H1 (cell line): Measurements from ENCODE around the gene SNX33. TPM values are rescaled to one million over a fixed set of nuclear protein-coding genes. Genes with fewer than 3 reads are reported as not detected.
A peak's percentile ranks its signal among the peaks of the same experiment; 100 is the strongest.

Experiments used
- ASH2L ChIP-seq: fragments of 200-600, 300-600 bp; sonication (generic); IDR thresholded peaks from one replicate; pipeline ENCODE4 v1.7.1; 2017; ENCODE audit warnings: low read length
- BRCA1 ChIP-seq: IDR thresholded peaks from 2 replicates; pipeline ENCODE4 v1.6.1; 2012; ENCODE audit warnings: low read depth, low read length, improper control_type of control experiment
- CBX5 ChIP-seq: fragments of 300-800, 300-1000 bp; sonication (generic); IDR thresholded peaks from 2 replicates; pipeline ENCODE4 v1.7.1; 2016; ENCODE audit warnings: antibody characterized with exemption, low read length, low read depth
- CBX8 ChIP-seq: fragments of 300-800, 300-1000 bp; sonication (generic); IDR thresholded peaks from 2 replicates; pipeline ENCODE4 v1.7.1; 2016; ENCODE audit warnings: low read depth, low read length, borderline replicate concordance
- CEBPB ChIP-seq: IDR thresholded peaks from 2 replicates; pipeline ENCODE4 v1.6.1; 2012; ENCODE audit warnings: low read depth, low read length
- CHD1 ChIP-seq: IDR thresholded peaks from 2 replicates; pipeline ENCODE4 v1.6.1; 2012; ENCODE audit warnings: low read depth, low read length, improper control_type of control experiment
- CHD2 ChIP-seq: IDR thresholded peaks from 2 replicates; pipeline ENCODE4 v1.6.1; 2012; ENCODE audit warnings: low read length, improper control_type of control experiment
- CTBP2 ChIP-seq: IDR thresholded peaks from 2 replicates; pipeline ENCODE4 v1.7.0; 2011; ENCODE audit warnings: borderline replicate concordance, mild to moderate bottlenecking, moderate library complexity, mixed read lengths, low read length; ENCODE audit not compliant: insufficient read depth, insufficient read length
- E2F6 ChIP-seq: IDR thresholded peaks from 2 replicates; pipeline ENCODE4 v1.6.1; 2012; ENCODE audit warnings: inconsistent platforms
- EP300 ChIP-seq, 2 experiments: IDR thresholded peaks; 1 replicate in 1 of 2; 2 replicates in 1 of 2; pipeline ENCODE4 v1.6.1; 2011 to 2012; ENCODE audit warnings: low read depth in 2 of 2, low read length in 2 of 2, mild to moderate bottlenecking in 2 of 2, borderline replicate concordance in 1 of 2, inconsistent platforms in 1 of 2, moderate library complexity in 1 of 2
- FOSL1 ChIP-seq: IDR thresholded peaks from 2 replicates; pipeline ENCODE4 v1.6.1; 2011; ENCODE audit warnings: mild to moderate bottlenecking, low read depth, low read length, moderate library complexity; ENCODE audit not compliant: insufficient read depth
- GABPA ChIP-seq: IDR thresholded peaks from 2 replicates; pipeline ENCODE4 v1.6.1; 2011; ENCODE audit warnings: mild to moderate bottlenecking, low read length, moderate library complexity, borderline replicate concordance; ENCODE audit not compliant: insufficient read depth
- HDAC2 ChIP-seq, 2 experiments: fragments of 300-600 bp in 1 of 2; sonication (generic) in 1 of 2; IDR thresholded peaks; 2 replicates each; pipeline ENCODE4 v1.6.1; 2011 to 2012; ENCODE audit warnings: low read depth in 2 of 2, low read length in 2 of 2, mild to moderate bottlenecking in 2 of 2, moderate library complexity in 2 of 2, borderline replicate concordance in 1 of 2, inconsistent platforms in 1 of 2
- JUND ChIP-seq: IDR thresholded peaks from 2 replicates; pipeline ENCODE4 v1.6.1; 2011; ENCODE audit warnings: mild to moderate bottlenecking, improper control_type of control experiment, low read length
- KDM5A ChIP-seq: fragments of 200-600 bp; IDR thresholded peaks from 2 replicates; pipeline ENCODE4 v1.7.1; 2012; ENCODE audit warnings: mild to moderate bottlenecking, low read length, inconsistent platforms, mixed read lengths
- SP2 ChIP-seq: IDR thresholded peaks from 2 replicates; pipeline ENCODE4 v1.6.1; 2012; ENCODE audit warnings: mild to moderate bottlenecking, low read length, inconsistent platforms
- TAF1 ChIP-seq: IDR thresholded peaks from 2 replicates; pipeline ENCODE4 v1.6.1; 2011; ENCODE audit warnings: mild to moderate bottlenecking, low read depth, low read length
- TBP ChIP-seq: IDR thresholded peaks from 2 replicates; pipeline ENCODE4 v1.6.1; 2011; ENCODE audit warnings: low read depth, low read length, improper control_type of control experiment
- TCF12 ChIP-seq: IDR thresholded peaks from 2 replicates; pipeline ENCODE4 v1.6.1; 2011; ENCODE audit warnings: low read depth, mild to moderate bottlenecking, low read length
- polyA plus RNA-seq, 7 experiments: library from polyadenylated mRNA; depleted of rRNA in 3 of 7; stranded (reverse) in 5 of 7; unstranded in 2 of 7; fragments of >200 nt in 5 of 7; fragments of 200-250 nt in 2 of 7; gene quantifications; 1 replicate in 5 of 7; 2 replicates in 1 of 7; 4 replicates in 1 of 7; pipeline versions ENCODE4 v1.2.1 to v1.2.3, GENCODE V29; 2011 to 2013; ENCODE audit warnings: missing spikeins in 2 of 7, mixed read lengths in 2 of 7
- total RNA-seq: library from RNA; stranded (reverse); fragmentation: NEBNext Ultra II Directional; extraction: Animal tissue kit (Norgen Biotek cat#: 25700); gene quantifications from 2 replicates; pipeline ENCODE4 v1.2.1, GENCODE V29; 2021
- TF ChIP-seq, protein P1 (sequence below): IDR thresholded peaks from 2 replicates; pipeline ENCODE4 v1.6.1; 2011; ENCODE audit warnings: low read length, improper control_type of control experiment
- TF ChIP-seq, protein P2 (sequence below): IDR thresholded peaks from 2 replicates; pipeline ENCODE4 v1.6.1; 2012; ENCODE audit warnings: inconsistent platforms

Gene SNX33
- total and polyA plus RNA-seq, 2 of the 8 experiments (the other 6 are each of a cell fraction or from before 2014, with no cell fraction given): 14.3 to 22.9 TPM

DNA sequence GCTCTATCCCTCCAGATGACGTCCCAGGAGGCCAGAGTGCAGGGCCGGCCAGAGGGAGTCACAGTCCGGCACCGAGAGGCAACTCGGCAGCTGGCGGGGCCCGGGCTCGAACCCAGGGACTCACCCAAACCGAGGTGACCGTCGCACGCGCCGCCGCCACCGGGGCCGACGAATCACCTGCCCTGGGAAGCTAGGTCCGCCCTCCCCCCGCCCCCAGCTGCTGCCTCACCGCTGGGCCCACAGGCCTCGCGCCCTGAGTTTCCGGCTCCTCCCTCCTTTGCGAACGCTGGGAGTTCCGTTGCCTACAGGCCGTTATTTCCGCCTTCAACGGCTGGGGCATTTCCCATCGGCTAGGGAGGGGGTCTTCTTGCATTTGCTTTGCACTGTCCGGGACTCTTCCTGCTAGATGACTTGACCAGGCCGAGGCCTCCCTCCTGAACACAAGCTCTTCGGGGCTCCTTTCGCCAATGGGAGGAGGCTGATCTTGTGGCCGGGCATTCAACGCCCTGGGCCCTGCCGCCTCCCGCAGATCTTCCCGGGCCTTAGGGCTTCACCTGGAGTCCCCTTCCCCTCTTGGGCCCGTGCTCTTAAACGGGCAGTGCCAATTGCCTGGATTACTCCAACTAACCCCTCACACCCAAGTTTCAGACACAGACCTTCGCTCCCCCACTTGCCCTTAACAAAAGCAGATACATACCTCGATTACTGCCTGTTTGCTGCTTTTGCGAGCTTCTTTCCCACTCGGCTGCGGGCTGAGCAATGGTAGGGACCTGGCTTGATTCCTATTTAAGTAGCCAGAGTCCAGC, 22.0 kb upstream of the SNX33 start, which contains the start of gene SNUPN (continued):
- TF ChIP-seq, protein P1, sequence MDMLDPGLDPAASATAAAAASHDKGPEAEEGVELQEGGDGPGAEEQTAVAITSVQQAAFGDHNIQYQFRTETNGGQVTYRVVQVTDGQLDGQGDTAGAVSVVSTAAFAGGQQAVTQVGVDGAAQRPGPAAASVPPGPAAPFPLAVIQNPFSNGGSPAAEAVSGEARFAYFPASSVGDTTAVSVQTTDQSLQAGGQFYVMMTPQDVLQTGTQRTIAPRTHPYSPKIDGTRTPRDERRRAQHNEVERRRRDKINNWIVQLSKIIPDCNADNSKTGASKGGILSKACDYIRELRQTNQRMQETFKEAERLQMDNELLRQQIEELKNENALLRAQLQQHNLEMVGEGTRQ: no peak
- TF ChIP-seq E2F6 (peak; percentile 45), CTBP2 (peak; percentile 63), HDAC2 (IDR thresholded peaks at IDR 0.05; ENCODE audit: borderline replicate concordance in 1 of 2, low read depth in 2 of 2, low read length in 2 of 2) (no peak; a peak in 1 of 4 replicates), CHD1 (no peak), CBX8 (no peak), SP2 (no peak), KDM5A (no peak), TAF1 (no peak; the same call in 1 of the 2 replicates), CEBPB (no peak), GABPA (no peak), EP300 (IDR thresholded peaks at IDR 0.05; ENCODE audit: borderline replicate concordance in 1 of 2, low read depth in 2 of 2, low read length in 2 of 2) (no peak), JUND (no peak; the same call in 1 of the 2 replicates), ASH2L (peak; percentile 87), CHD2 (peak; percentile 4; the same call in 1 of the 2 replicates), BRCA1 (no peak), CBX5 (no peak), FOSL1 (no peak), TCF12 (no peak), TBP (peak; percentile 6; the same call in 1 of the 2 replicates)
- TF ChIP-seq, protein P2, sequence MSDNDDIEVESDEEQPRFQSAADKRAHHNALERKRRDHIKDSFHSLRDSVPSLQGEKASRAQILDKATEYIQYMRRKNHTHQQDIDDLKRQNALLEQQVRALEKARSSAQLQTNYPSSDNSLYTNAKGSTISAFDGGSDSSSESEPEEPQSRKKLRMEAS: peak; percentile 71
